Vagina (tissue), 2 donors: Measurements from ENCODE around the gene SLC25A2. TPM values are rescaled to one million over a fixed set of nuclear protein-coding genes. Genes with fewer than 3 reads are reported as not detected.

Experiments
- DNase-seq, 2 donors: peaks; one replicate each; pipeline ENCODE4 v3.0.0-alpha.2; 2017; ENCODE audit errors: extremely low spot score in 2 of 2
- H3K27ac ChIP-seq: fragments of 200-600 bp; sonication (generic); one replicate; pipeline ENCODE4 v1.5.1; 2019
- H3K27me3 ChIP-seq: fragments of 200-600 bp; sonication (generic); one replicate; pipeline ENCODE4 v1.5.1; 2019
- H3K36me3 ChIP-seq, 2 donors: fragments of 200-600 bp; sonication (generic); one replicate each; pipeline ENCODE4 v1.5.1; 2017 to 2019
- H3K4me1 ChIP-seq: fragments of 200-600 bp; sonication (generic); one replicate; pipeline ENCODE4 v1.5.1; 2019
- H3K4me3 ChIP-seq, 2 donors: fragments of 200-600 bp; sonication (generic); 1 replicate in 1 of 2; 2 replicates in 1 of 2; pipeline ENCODE4 v1.5.1; 2016 to 2019
- H3K9me3 ChIP-seq: fragments of 200-600 bp; sonication (generic); one replicate; pipeline ENCODE4 v1.5.1; 2019
- CTCF ChIP-seq, 3 experiments: fragments of 450-650 bp in 2 of 3; fragments of 200-600 bp in 1 of 3; sonication (generic) in 1 of 3; IDR thresholded peaks; one replicate each; pipeline ENCODE4 v1.5.1; 2017 to 2019; ENCODE audit warnings: antibody characterized with exemption in 3 of 3, mild to moderate bottlenecking in 2 of 3, moderate library complexity in 2 of 3
- POLR2A ChIP-seq, 2 donors: fragments of 450-650 bp; IDR thresholded peaks; one replicate each; pipeline ENCODE4 v1.6.1; 2017; ENCODE audit warnings: antibody characterized with exemption in 2 of 2, mild to moderate bottlenecking in 2 of 2, moderate library complexity in 2 of 2
- POLR2AphosphoS5 ChIP-seq, 2 donors: sonication (generic); formaldehyde crosslinking; IDR thresholded peaks; one replicate each; pipeline ENCODE4 v1.9.0; 2017; ENCODE audit warnings: antibody characterized with exemption in 2 of 2, mild to moderate bottlenecking in 2 of 2, low read depth in 1 of 2; ENCODE audit not compliant: insufficient read depth in 1 of 2
- intact Hi-C: fragments of 100-400 bp; cut with DNase I; formaldehyde crosslinking; loops from one replicate; pipeline ENCODE4 v1.15.1; 2023
- total RNA-seq: library from RNA; depleted of rRNA; stranded (reverse); fragments of >200 nt; gene quantifications from one replicate; pipeline ENCODE4 v1.2.3, GENCODE V29; 2016

The SLC25A2 gene
- total RNA-seq, 1 donor from 2014 or later: not detected

DNA sequence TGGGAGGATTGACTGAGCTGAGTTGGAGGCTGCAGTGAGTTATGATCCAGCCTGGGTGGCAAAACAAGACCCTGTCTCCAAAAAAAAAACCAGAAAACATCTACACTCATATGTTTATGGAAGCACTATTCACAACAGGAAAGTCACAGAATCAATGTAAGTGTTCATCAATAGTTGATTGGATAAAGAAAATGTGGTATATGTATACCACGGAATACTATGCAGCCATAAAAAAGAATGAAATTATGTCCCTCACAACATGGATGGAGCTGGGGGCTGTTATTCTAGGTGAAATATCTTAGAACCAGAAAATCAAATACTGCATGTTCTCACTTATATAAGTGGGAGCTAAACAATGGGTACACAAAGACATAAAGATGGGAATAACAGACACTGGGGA lies 2.8 kb upstream of the SLC25A2 start:
- TF ChIP-seq POLR2A (IDR thresholded peaks at IDR 0.05) (no peak), CTCF (IDR thresholded peaks at IDR 0.05) (no peak), POLR2AphosphoS5 (IDR thresholded peaks at IDR 0.05; ENCODE audit: insufficient read depth in 1 of 2, low read depth in 1 of 2) (no peak)
- Histone ChIP-seq H3K27me3 (no peaks in the 10 kb centered on the region), H3K4me1 (no peaks in the 10 kb centered on the region), H3K4me3 (no peak overlapping the region), H3K27ac (no peak overlapping the region), H3K9me3 (peaks cover 60% of the 10 kb centered on the region), H3K36me3 (peaks cover 0 to 10% of the 10 kb centered on the region in 2 donors)
- intact Hi-C loops: no loop called here
- DNase-seq: no peak

GRCh38 chr5:141298376-141298775 lies 5.5 kb downstream of the SLC25A2 start:
- Histone ChIP-seq H3K4me1 (no peaks in the 10 kb centered on the region), H3K27ac (no peak overlapping the region), H3K36me3 (no peaks in the 10 kb centered on the region), H3K9me3 (peaks cover 50% of the 10 kb centered on the region), H3K4me3 (no peak overlapping the region), H3K27me3 (no peaks in the 10 kb centered on the region)
- intact Hi-C loops: no loop called here
- TF ChIP-seq POLR2A (IDR thresholded peaks at IDR 0.05) (no peak), CTCF (IDR thresholded peaks at IDR 0.05) (no peak), POLR2AphosphoS5 (IDR thresholded peaks at IDR 0.05; ENCODE audit: insufficient read depth in 1 of 2, low read depth in 1 of 2) (no peak)
- no peak for DNase-seq

- Histone ChIP-seq H3K27me3 (no peaks in the 10 kb centered on the region), H3K27ac (no peak overlapping the region), H3K4me1 (no peaks in the 10 kb centered on the region), H3K36me3 (no peaks in the 10 kb centered on the region), H3K4me3 (no peak overlapping the region), H3K9me3 (peaks cover 43% of the 10 kb centered on the region)
- TF ChIP-seq POLR2A (IDR thresholded peaks at IDR 0.05): no peak
- TF ChIP-seq CTCF (IDR thresholded peaks at IDR 0.05): no peak
- no peak for TF ChIP-seq POLR2AphosphoS5 (IDR thresholded peaks at IDR 0.05; ENCODE audit: insufficient read depth in 1 of 2, low read depth in 1 of 2)
- DNase-seq: no peak
- intact Hi-C loops: no loop called here
Measured at GRCh38 chr5:141272906-141273305, 30.9 kb downstream of the SLC25A2 start.

- H3K4me1 ChIP-seq: no peaks in the 10 kb centered on the region
- H3K9me3 ChIP-seq: peaks cover 69% of the 10 kb centered on the region
- H3K4me3 ChIP-seq: no peak overlapping the region
- DNase-seq: no peak
- TF ChIP-seq POLR2A (IDR thresholded peaks at IDR 0.05) (no peak), POLR2AphosphoS5 (IDR thresholded peaks at IDR 0.05; ENCODE audit: insufficient read depth in 1 of 2, low read depth in 1 of 2) (no peak)
- H3K27ac ChIP-seq: no peak overlapping the region
- H3K36me3 ChIP-seq: peaks cover 0 to 15% of the 10 kb centered on the region in 2 donors
- intact Hi-C loops: no loop called here
- no peaks in the 10 kb centered on the region for H3K27me3 ChIP-seq
Measured at GRCh38 chr5:141269195-141269594, 34.7 kb downstream of the SLC25A2 start.

- H3K27me3 ChIP-seq: no peaks in the 10 kb centered on the region
- intact Hi-C loops: no loop called here
- H3K4me3 ChIP-seq: no peak overlapping the region
- H3K27ac ChIP-seq: no peak overlapping the region
- no peaks in the 10 kb centered on the region for H3K4me1 ChIP-seq
- H3K9me3 ChIP-seq: peaks cover 98% of the 10 kb centered on the region
- peaks cover 0 to 41% of the 10 kb centered on the region in 2 donors for H3K36me3 ChIP-seq
- DNase-seq: no peak
- TF ChIP-seq CTCF (IDR thresholded peaks at IDR 0.05) (no peak), POLR2AphosphoS5 (IDR thresholded peaks at IDR 0.05; ENCODE audit: insufficient read depth in 1 of 2, low read depth in 1 of 2) (no peak), POLR2A (IDR thresholded peaks at IDR 0.05) (no peak)
Measured at GRCh38 chr5:141261238-141261546, 42.7 kb downstream of the SLC25A2 start.
